ENCODE measurements around the gene SH2D7.

DNA sequence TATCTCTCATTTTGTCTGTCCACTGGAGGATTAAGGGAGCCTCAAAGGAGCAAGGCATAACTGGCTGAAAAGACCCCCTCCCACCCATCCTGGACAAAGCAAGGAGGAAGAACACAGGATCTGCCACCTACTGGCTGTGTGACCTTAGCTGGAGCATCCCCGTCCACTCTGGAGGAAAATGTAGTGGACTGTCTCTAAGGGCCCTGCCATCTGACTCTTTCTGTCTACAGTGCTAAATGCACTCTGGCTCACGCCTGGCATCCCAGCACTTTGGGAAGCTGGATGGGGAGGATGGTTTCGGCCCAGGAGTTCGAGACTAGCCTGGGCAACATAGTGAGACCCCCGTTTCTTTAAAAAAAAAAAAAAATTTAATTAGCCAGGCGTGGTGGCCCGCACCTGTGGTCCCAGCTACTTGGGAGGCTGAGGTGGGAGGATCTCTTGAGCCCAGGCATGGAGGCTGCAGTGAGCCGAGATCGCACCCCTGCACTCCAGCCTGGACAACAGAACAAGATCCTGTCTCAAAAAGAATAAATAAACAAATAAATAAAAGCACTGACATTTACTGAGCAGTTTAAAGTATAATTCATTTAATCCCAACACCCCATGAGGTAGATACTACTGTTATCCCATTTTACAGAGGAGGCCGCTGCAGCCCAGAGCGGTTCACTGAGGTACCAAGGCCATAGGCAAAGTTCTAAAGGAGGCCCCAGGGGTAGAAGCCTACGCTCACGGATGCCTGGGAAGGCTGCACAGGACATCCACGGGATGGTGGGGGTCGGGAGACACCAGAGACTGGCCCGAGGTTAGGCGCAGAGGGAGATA lies 15.9 kb upstream of the SH2D7 start:
- no peak for TF ChIP-seq CTCF (conservative IDR thresholded peaks at IDR 0.05; ENCODE audit: low read depth, low read length)
- TF ChIP-seq EZH2 (IDR thresholded peaks at IDR 0.05; ENCODE audit: low read length, unreplicated experiment), result no peak
- no peak for TF ChIP-seq EZH2phosphoT487 (IDR thresholded peaks at IDR 0.05; ENCODE audit: borderline replicate concordance, low read length)
